ENCODE measurements around the gene RPL15. TPM values are rescaled to one million over a fixed set of nuclear protein-coding genes. Genes with fewer than 3 reads are reported as not detected.

Gene RPL15
- total and polyA plus RNA-seq, 7 donors, result 1,530 to 5,073 (median 3,091) TPM

GRCh38 chr3:23919628-23920027 lies 2.7 kb downstream of the RPL15 start:
- no peak for DNase-seq
- Histone ChIP-seq H3K4me3 (no peak overlapping the region), H3K27ac (peak overlapping the region in 1 of 4 donors; percentile 9), H3K9me3 (no peaks in the 10 kb centered on the region), H3K27me3 (no peaks in the 10 kb centered on the region), H3K36me3 (peaks cover 0 to 45% (median 17%) of the 10 kb centered on the region in 4 donors), H3K4me1 (peaks cover 0 to 41% (median 36%) of the 10 kb centered on the region in 4 donors)
- TF ChIP-seq POLR2AphosphoS5 (IDR thresholded peaks at IDR 0.05) (no peak), CTCF (IDR thresholded peaks at IDR 0.05) (no peak), EP300 (IDR thresholded peaks at IDR 0.05) (no peak), POLR2A (IDR thresholded peaks at IDR 0.05) (no peak)
- WGBS, 2 donors, result 58 to 63% methylated on average over 2 of the region's 2 CpGs
- intact Hi-C loops (cut with DNase I), result no loop called here

GRCh38 chr3:23920151-23920655 lies 3.3 kb downstream of the RPL15 start:
- TF ChIP-seq POLR2AphosphoS5 (IDR thresholded peaks at IDR 0.05), result no peak
- no peak for TF ChIP-seq CTCF (IDR thresholded peaks at IDR 0.05)
- no peak for TF ChIP-seq POLR2A (IDR thresholded peaks at IDR 0.05)
- TF ChIP-seq EP300 (IDR thresholded peaks at IDR 0.05), result no peak
- Histone ChIP-seq H3K4me3 (no peak overlapping the region), H3K36me3 (peaks cover 0 to 45% (median 17%) of the 10 kb centered on the region in 4 donors), H3K27me3 (no peaks in the 10 kb centered on the region), H3K9me3 (no peaks in the 10 kb centered on the region), H3K27ac (peak overlapping the region in 1 of 4 donors; percentile 9), H3K4me1 (peaks cover 0 to 35% (median 32%) of the 10 kb centered on the region in 4 donors)
- DNase-seq, result no peak
- 82 to 89% methylated on average over 5 of the region's 5 CpGs for WGBS, 2 donors
- intact Hi-C loops (cut with DNase I), result no loop called here

GRCh38 chr3:23921052-23921511 lies 4.2 kb downstream of the RPL15 start:
- TF ChIP-seq EP300 (IDR thresholded peaks at IDR 0.05) (no peak), CTCF (IDR thresholded peaks at IDR 0.05) (no peak), POLR2A (IDR thresholded peaks at IDR 0.05) (no peak), POLR2AphosphoS5 (IDR thresholded peaks at IDR 0.05) (no peak)
- H3K27ac ChIP-seq, result no peak overlapping the region
- intact Hi-C loops (cut with DNase I), result no loop called here
- H3K27me3 ChIP-seq, result no peaks in the 10 kb centered on the region
- WGBS, 2 donors, result 71 to 84% methylated on average over 3 of the region's 3 CpGs
- DNase-seq, result no peak
- peaks cover 0 to 27% (median 23%) of the 10 kb centered on the region in 4 donors for H3K4me1 ChIP-seq
- peaks cover 0 to 45% (median 17%) of the 10 kb centered on the region in 4 donors for H3K36me3 ChIP-seq
- H3K4me3 ChIP-seq, result no peak overlapping the region
- no peaks in the 10 kb centered on the region for H3K9me3 ChIP-seq

- intact Hi-C loops (cut with DNase I), result no loop called here
Measured at GRCh38 chr3:23923786-23924185, 6.9 kb downstream of the RPL15 start.

More at GRCh38 chr3:23923786-23924185, 6.9 kb downstream of the RPL15 start:
- WGBS, 2 donors, result 67 to 75% methylated on average over 2 of the region's 2 CpGs
- Histone ChIP-seq H3K36me3 (peaks cover 0 to 36% (median 10%) of the 10 kb centered on the region in 4 donors), H3K4me1 (peaks cover 0 to 15% (median 10%) of the 10 kb centered on the region in 4 donors), H3K27ac (no peak overlapping the region), H3K4me3 (no peak overlapping the region), H3K27me3 (no peaks in the 10 kb centered on the region), H3K9me3 (no peaks in the 10 kb centered on the region)
- TF ChIP-seq POLR2A (IDR thresholded peaks at IDR 0.05), result no peak
- TF ChIP-seq CTCF (IDR thresholded peaks at IDR 0.05), result no peak
- TF ChIP-seq EP300 (IDR thresholded peaks at IDR 0.05), result no peak
- TF ChIP-seq POLR2AphosphoS5 (IDR thresholded peaks at IDR 0.05), result no peak
- DNase-seq, result no peak

Data from sigmoid colon (tissue), 7 donors.